Esophagus muscularis mucosa (tissue), 4 donors: ENCODE measurements around the gene CACNB3. TPM values are rescaled to one million over a fixed set of nuclear protein-coding genes. Genes with fewer than 3 reads are reported as not detected.

Experiments used
- DNase-seq: peaks from one replicate; pipeline ENCODE4 v3.0.0-alpha.2; 2017; ENCODE audit errors: extremely low spot score
- H3K27ac ChIP-seq, 4 donors: fragments of 200-600 bp; sonication (generic); replicated peaks in 1 of 4; 1 replicate in 3 of 4; 2 replicates in 1 of 4; pipeline ENCODE4 v1.5.1; 2016 to 2019; ENCODE audit warnings: mild to moderate bottlenecking in 1 of 4
- H3K27me3 ChIP-seq, 4 donors: fragments of 200-600 bp; sonication (generic); one replicate each; pipeline versions ENCODE4 v1.5.1 to v1.6.0; 2016 to 2019
- H3K36me3 ChIP-seq, 4 donors: fragments of 200-600 bp; sonication (generic); one replicate each; pipeline ENCODE4 v1.5.1; 2016 to 2019
- H3K4me1 ChIP-seq, 4 donors: fragments of 200-600 bp; sonication (generic); one replicate each; pipeline ENCODE4 v1.5.1; 2016 to 2019
- H3K4me3 ChIP-seq, 4 donors: fragments of 200-600 bp; sonication (generic); 1 replicate in 2 of 4; 2 replicates in 2 of 4; pipeline ENCODE4 v1.5.1; 2016 to 2019; ENCODE audit warnings: mild to moderate bottlenecking in 4 of 4, moderate library complexity in 1 of 4
- H3K9me3 ChIP-seq, 4 donors: fragments of 200-600 bp; sonication (generic); 1 replicate in 3 of 4; 2 replicates in 1 of 4; pipeline ENCODE4 v1.5.1; 2016 to 2019
- CTCF ChIP-seq, 3 experiments: fragments of 200-600 bp in 2 of 3; fragments of 450-650 bp in 1 of 3; sonication (generic) in 2 of 3; IDR thresholded peaks; one replicate each; pipeline ENCODE4 v1.5.1; 2017 to 2019; ENCODE audit warnings: antibody characterized with exemption in 3 of 3, mild to moderate bottlenecking in 2 of 3, moderate library complexity in 1 of 3
- EP300 ChIP-seq: sonication (generic); formaldehyde crosslinking; IDR thresholded peaks from one replicate; pipeline ENCODE4 v1.6.1; 2017; ENCODE audit warnings: antibody characterized with exemption
- POLR2A ChIP-seq: fragments of 450-650 bp; IDR thresholded peaks from one replicate; pipeline ENCODE4 v1.6.1; 2017; ENCODE audit warnings: antibody characterized with exemption, moderate library complexity, mild to moderate bottlenecking, low read depth
- POLR2AphosphoS5 ChIP-seq, 2 donors: sonication (generic); formaldehyde crosslinking; IDR thresholded peaks; one replicate each; pipeline ENCODE4 v1.6.1; 2017; ENCODE audit warnings: antibody characterized with exemption in 2 of 2
- WGBS: methylation state at CpG from one replicate; pipeline ENCODE4 v1.1.5; 2018; 5-methylcytosine and 5-hydroxymethylcytosine counted together
- intact Hi-C: fragments of 100-400 bp; cut with DNase I; formaldehyde crosslinking; loops from one replicate; pipeline ENCODE4 v1.15.1; 2023
- total RNA-seq, 4 donors: library from RNA; depleted of rRNA; stranded (reverse); fragments of >200 nt; gene quantifications; one replicate each; pipeline versions ENCODE4 v1.1.0 to v1.2.1, GENCODE V29; 2016

CACNB3 gene
- total RNA-seq, 4 donors from 2014 or later = 11.6 to 41.0 (median 28.4) TPM

GRCh38 chr12:48788524-48788853, 29.8 kb upstream of the CACNB3 start:
- 0% methylated on average over 4 of the region's 25 CpGs for WGBS
- TF ChIP-seq POLR2AphosphoS5 (IDR thresholded peaks at IDR 0.05) = no peak
- TF ChIP-seq CTCF (IDR thresholded peaks at IDR 0.05) = no peak
- TF ChIP-seq EP300 = no peak
- no peak for TF ChIP-seq POLR2A
- no peaks in the 10 kb centered on the region for H3K36me3 ChIP-seq
- H3K4me3 ChIP-seq = peak overlapping the region; percentile 93 to 97 (median 97)
- peaks cover 41 to 44% (median 42%) of the 10 kb centered on the region in 4 donors for H3K4me1 ChIP-seq
- no peaks in the 10 kb centered on the region for H3K27me3 ChIP-seq
- DNase-seq = no peak
- no peaks in the 10 kb centered on the region for H3K9me3 ChIP-seq
- intact Hi-C loops = no loop called here
- peak overlapping the region; percentile 88 to 92 (median 89) for H3K27ac ChIP-seq

- no peaks in the 10 kb centered on the region for H3K36me3 ChIP-seq
- peak within 1 kb of the TSS; percentile 93 to 97 (median 97) for H3K4me3 ChIP-seq
- peaks cover 36 to 44% (median 42%) of the 10 kb centered on the region in 4 donors for H3K4me1 ChIP-seq
- WGBS = under 1% methylated on average over 47 of the region's 86 CpGs
- H3K27ac ChIP-seq = peak within 1 kb of the TSS; percentile 88 to 92 (median 89)
- no peaks in the 10 kb centered on the region for H3K27me3 ChIP-seq
- TF ChIP-seq POLR2AphosphoS5 (IDR thresholded peaks at IDR 0.05) (peak; percentile 38 to 61), CTCF (IDR thresholded peaks at IDR 0.05) (no peak)
- intact Hi-C loops = no loop called here
- H3K9me3 ChIP-seq = no peaks in the 10 kb centered on the region
- no peak for DNase-seq
These were observed 29.2 kb upstream of the CACNB3 start, which contains the start of gene ADCY6 for GRCh38 chr12:48788854-48789775. TSS of gene ADCY6 (minus strand) at chr12:48789089. CDS start at chr12:48783434, 5,655 bp downstream.

GRCh38 chr12:48789858-48790326, 28.4 kb upstream of the CACNB3 start:
- WGBS = 9% methylated on average over 4 of the region's 4 CpGs
- Histone ChIP-seq H3K4me3 (peak overlapping the region; percentile 93 to 97 (median 97)), H3K36me3 (no peaks in the 10 kb centered on the region), H3K4me1 (peaks cover 34 to 44% (median 42%) of the 10 kb centered on the region in 4 donors), H3K9me3 (no peaks in the 10 kb centered on the region), H3K27me3 (no peaks in the 10 kb centered on the region), H3K27ac (peak overlapping the region; percentile 88 to 92 (median 89))
- intact Hi-C loops = no loop called here
- TF ChIP-seq CTCF (IDR thresholded peaks at IDR 0.05) = no peak
- TF ChIP-seq POLR2A = no peak
- TF ChIP-seq POLR2AphosphoS5 (IDR thresholded peaks at IDR 0.05) = no peak
- no peak for TF ChIP-seq EP300
- DNase-seq = no peak

GRCh38 chr12:48793696-48794095, 24.6 kb upstream of the CACNB3 start:
- H3K4me1 ChIP-seq = peaks cover 10 to 21% (median 19%) of the 10 kb centered on the region in 4 donors
- no peak overlapping the region for H3K27ac ChIP-seq
- no peaks in the 10 kb centered on the region for H3K9me3 ChIP-seq
- WGBS = 91% methylated on average over 3 of the region's 3 CpGs
- H3K36me3 ChIP-seq = no peaks in the 10 kb centered on the region
- no peak overlapping the region for H3K4me3 ChIP-seq
- no peak for DNase-seq
- intact Hi-C loops = no loop called here
- no peaks in the 10 kb centered on the region for H3K27me3 ChIP-seq
- no peak for TF ChIP-seq CTCF (IDR thresholded peaks at IDR 0.05)
- TF ChIP-seq POLR2A = no peak
- TF ChIP-seq POLR2AphosphoS5 (IDR thresholded peaks at IDR 0.05) = no peak
- TF ChIP-seq EP300 = no peak
